Activated CD4-positive, alpha-beta T cell treated with anti-CD3 and anti-CD28 coated beads, Interleukin-2, amount 10 ng/mL, durations not matched to agents 24 days and 14 days (primary cell): Measurements from ENCODE around the gene JMJD4. TPM values are rescaled to one million over a fixed set of nuclear protein-coding genes. Genes with fewer than 3 reads are reported as not detected.

ENCODE experiments used
- DNase-seq: peaks from one replicate; pipeline ENCODE4 v3.0.0; 2022
- H3K27ac Mint-ChIP-seq: one replicate; pipeline ENCODE4 v1.8.0; 2022; ENCODE audit warnings: mild to moderate bottlenecking, mixed read lengths
- H3K27me3 Mint-ChIP-seq: one replicate; pipeline ENCODE4 v1.8.0; 2022; ENCODE audit warnings: mixed read lengths
- H3K36me3 Mint-ChIP-seq: one replicate; pipeline ENCODE4 v1.8.0; 2022; ENCODE audit warnings: low read depth, mild to moderate bottlenecking, mixed read lengths
- H3K4me1 Mint-ChIP-seq: one replicate; pipeline ENCODE4 v1.8.0; 2021; ENCODE audit warnings: mixed read lengths
- H3K4me3 Mint-ChIP-seq: one replicate; pipeline ENCODE4 v1.8.0; 2022; ENCODE audit warnings: mild to moderate bottlenecking, moderate library complexity, mixed read lengths
- H3K9me3 Mint-ChIP-seq: one replicate; pipeline ENCODE4 v1.8.0; 2021; ENCODE audit warnings: mixed read lengths
- intact Hi-C: fragments of 100-400 bp; cut with micrococcal nuclease; formaldehyde crosslinking; loops from one replicate; pipeline ENCODE4 v1.15.1; 2023
- total RNA-seq: library from RNA; stranded (reverse); gene quantifications from 2 replicates; pipeline ENCODE4 v1.2.3, GENCODE V29; 2022

Gene JMJD4, protein sequence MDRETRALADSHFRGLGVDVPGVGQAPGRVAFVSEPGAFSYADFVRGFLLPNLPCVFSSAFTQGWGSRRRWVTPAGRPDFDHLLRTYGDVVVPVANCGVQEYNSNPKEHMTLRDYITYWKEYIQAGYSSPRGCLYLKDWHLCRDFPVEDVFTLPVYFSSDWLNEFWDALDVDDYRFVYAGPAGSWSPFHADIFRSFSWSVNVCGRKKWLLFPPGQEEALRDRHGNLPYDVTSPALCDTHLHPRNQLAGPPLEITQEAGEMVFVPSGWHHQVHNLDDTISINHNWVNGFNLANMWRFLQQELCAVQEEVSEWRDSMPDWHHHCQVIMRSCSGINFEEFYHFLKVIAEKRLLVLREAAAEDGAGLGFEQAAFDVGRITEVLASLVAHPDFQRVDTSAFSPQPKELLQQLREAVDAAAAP
- total RNA-seq = 34.8 and 35.1 TPM in 2 replicates

DNA sequence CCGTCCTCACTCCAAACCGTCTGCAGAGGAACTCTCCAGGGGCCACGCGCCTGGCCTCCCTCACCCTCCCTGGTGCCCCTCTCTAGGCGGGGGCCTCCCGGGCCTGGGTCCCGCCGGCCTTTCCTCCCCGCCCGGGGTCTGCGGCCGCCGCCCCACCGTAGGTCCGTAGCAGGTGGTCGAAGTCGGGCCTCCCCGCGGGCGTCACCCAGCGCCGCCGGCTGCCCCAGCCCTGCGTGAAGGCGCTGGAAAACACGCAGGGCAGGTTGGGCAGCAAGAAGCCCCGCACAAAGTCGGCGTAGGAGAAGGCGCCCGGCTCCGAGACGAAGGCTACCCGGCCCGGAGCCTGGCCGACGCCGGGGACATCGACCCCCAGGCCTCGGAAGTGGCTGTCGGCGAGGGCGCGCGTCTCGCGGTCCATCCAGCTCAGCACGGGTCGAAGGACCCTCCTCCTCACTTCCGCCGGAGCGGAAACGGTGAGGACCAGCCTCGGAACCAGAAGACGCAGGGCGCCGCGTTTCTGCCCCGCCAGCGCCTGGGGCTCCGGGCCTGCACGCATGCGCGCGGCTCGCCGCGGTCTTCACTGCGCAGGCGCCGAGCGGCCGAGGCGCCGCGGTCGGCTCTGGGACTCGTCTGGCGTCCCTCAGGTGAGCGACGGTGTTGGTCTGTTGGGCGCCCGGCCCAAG, at the start of gene JMJD4, which contains the start of gene SNAP47:
Gene JMJD4, minus strand, starts transcription at position 447 of the 683 bp plus-strand sequence. Its CDS starts 29 bp downstream, at position 418.
Gene SNAP47, plus strand, starts transcription at position 580 of the 683 bp plus-strand sequence. CDS start 12,302 bp downstream, outside the sequence.
- H3K4me3 Mint-ChIP-seq = peak within 1 kb of the TSS; percentile 98
- H3K36me3 Mint-ChIP-seq = peaks cover 20% of the 10 kb centered on the region
- H3K4me1 Mint-ChIP-seq = peaks cover 26% of the 10 kb centered on the region
- peak within 1 kb of the TSS; percentile 93 for H3K27ac Mint-ChIP-seq
- intact Hi-C loops = loop anchor here (1.0 to 10.0 kb wide), 8 partner anchors 28 to 800 kb away; partner anchors contain the start of genes ARF1 and GUK1
- no peaks in the 10 kb centered on the region for H3K9me3 Mint-ChIP-seq
- peak; percentile 99 for DNase-seq
- peaks cover 2% of the 10 kb centered on the region for H3K27me3 Mint-ChIP-seq

DNA sequence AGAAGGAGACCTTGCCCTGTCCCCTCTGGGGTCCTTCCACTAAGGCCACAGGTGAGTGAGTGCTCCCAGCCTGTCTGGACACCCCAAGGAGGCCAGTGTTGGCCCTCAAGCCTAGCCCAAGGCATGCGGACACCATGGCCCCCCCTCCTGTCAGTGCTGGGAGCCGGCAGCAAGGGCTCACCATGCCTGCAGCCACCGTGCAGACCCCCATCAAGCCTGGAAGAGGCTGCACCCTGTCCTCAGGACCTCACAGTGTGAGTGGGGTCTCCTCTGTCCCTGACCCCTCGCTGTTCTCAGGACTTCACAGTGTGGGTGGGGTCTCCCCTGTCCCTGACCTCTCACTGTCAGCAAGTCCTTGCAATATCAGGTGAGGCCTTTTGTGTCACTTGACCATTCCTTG, 47.1 kb upstream of the JMJD4 start:
- Mint-ChIP-seq H3K27me3 (peaks cover 2% of the 10 kb centered on the region), H3K4me1 (peaks cover 6% of the 10 kb centered on the region), H3K36me3 (peaks cover 6% of the 10 kb centered on the region), H3K27ac (no peak overlapping the region), H3K9me3 (no peaks in the 10 kb centered on the region), H3K4me3 (no peak overlapping the region)
- intact Hi-C loops = no loop called here
- DNase-seq = no peak

DNA sequence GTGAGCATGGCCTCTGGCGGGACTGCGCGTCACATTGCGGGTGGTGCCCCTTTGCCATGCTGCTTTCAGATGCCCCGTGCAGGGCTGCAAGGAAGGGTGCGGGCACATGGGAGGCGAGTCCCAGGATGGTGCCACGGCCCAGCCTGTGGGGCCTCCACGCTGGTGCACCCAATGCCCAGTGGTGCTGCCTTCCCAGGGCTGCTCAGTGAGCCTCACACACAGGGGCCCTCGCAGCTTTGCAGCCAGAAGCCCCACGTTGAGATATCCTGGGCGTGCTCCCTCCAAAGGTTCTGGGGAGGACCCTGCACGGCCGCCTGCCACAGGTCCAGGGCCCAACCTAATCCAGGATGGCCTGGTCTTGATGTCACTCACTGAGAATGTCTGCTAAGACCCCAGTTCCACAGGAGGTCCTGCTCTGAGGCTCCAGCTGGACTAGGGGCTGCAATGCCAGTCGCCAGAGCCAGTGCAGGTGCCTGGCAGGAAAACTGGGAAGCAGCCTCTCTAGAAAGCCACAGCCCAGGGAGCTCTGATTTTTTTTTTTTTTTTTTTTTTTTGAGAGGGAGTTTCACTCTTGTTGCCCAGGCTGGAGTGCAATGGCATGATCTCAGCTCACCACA, 46.3 kb upstream of the JMJD4 start:
- H3K4me1 Mint-ChIP-seq = peaks cover 3% of the 10 kb centered on the region
- intact Hi-C loops = no loop called here
- H3K27me3 Mint-ChIP-seq = peaks cover 2% of the 10 kb centered on the region
- no peak overlapping the region for H3K27ac Mint-ChIP-seq
- DNase-seq = no peak
- no peaks in the 10 kb centered on the region for H3K9me3 Mint-ChIP-seq
- H3K36me3 Mint-ChIP-seq = peaks cover 8% of the 10 kb centered on the region
- no peak overlapping the region for H3K4me3 Mint-ChIP-seq

DNA sequence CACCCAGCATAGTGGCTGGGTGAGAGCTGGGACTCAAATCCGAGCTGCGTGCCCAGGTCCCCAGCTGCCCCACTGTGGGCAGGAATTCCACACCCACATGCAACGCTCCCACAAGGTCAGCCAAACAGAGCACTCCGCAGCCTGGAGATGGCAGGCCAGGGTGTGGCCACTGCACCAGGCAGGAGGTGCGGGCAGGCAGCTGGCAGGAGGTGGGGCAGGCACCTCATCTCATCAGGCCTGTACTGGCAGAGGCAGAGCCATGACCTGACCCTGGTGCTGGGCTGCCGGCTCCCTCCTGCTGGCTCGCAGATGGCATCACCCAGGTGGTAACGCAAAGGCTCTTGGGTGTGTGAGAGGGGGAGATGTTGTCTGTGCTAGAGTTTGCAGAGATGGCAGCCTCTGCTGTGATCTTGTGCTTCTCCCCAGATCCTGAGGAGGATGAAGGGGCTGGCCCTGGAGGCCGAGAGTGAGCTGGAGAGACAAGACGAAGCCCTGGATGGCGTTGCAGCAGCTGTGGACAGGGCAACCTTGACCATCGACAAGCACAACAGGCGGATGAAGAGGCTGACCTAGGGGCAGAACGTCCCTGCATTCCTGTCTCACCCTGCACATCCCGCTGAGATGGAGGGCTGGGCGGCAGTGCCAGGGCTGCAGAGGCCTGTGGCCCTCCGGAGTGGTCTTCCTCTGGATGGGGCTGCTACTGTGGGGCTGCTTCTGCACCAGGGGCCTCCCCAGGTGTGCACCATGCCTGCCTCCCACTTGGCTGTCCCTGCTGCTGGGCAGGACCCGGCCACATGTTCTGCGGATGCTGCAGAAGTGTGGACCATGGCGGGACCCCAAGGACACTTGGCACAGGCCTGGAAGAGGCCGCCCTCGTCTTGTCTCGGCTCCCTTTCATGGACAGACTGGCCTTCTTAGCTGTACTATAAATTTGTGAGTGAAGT, 45.3 kb upstream of the JMJD4 start:
- no peak for DNase-seq
- Mint-ChIP-seq H3K27ac (no peak overlapping the region), H3K36me3 (peaks cover 8% of the 10 kb centered on the region), H3K27me3 (no peaks in the 10 kb centered on the region), H3K4me3 (no peak overlapping the region), H3K9me3 (no peaks in the 10 kb centered on the region), H3K4me1 (peaks cover under 1% of the 10 kb centered on the region)
- intact Hi-C loops = no loop called here

DNA sequence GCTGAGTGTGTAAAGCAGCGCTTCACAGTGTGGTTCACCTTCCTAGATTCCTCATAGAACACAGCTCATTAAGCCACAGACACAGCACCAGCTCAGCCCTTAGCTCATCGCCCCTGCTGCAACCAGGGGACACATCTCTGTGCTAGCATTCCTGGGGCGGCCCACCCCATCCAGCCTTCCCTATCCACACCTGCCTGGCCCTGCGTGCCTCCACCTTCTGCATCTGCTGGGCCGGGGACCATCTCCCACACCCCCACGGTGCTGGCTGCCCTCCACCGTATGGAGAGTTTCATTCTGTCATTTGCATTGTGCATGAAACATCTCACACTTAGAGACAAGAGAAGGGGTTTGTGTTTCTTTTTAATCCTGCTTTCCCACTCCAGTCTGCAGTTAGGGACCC, 44.6 kb upstream of the JMJD4 start:
- DNase-seq = no peak
- Mint-ChIP-seq H3K9me3 (no peaks in the 10 kb centered on the region), H3K36me3 (peaks cover 8% of the 10 kb centered on the region), H3K4me3 (no peak overlapping the region), H3K27me3 (no peaks in the 10 kb centered on the region), H3K4me1 (peaks cover 4% of the 10 kb centered on the region), H3K27ac (no peak overlapping the region)
- intact Hi-C loops = no loop called here

DNA sequence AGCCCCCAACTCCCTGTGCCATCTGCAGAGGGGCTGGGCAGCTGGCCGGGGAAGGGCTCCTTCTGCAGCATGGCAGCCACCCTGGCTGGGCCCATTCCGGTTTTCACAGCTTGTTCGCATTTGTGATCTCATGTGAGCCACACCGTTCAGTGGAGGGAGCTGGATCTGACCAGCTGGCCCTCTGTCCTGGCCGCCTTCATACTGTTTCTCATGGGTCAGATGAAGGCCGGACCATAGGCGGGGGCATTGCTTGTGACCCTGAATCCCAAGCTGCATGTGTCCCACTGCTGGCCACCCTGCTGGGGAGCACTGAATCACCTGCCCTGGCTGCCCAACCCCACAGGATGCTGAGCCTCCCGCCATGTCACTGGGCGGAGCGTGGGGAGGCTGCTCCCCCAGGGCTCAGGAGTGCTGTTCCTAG, 43.9 kb upstream of the JMJD4 start:
- Mint-ChIP-seq H3K36me3 (peaks cover 13% of the 10 kb centered on the region), H3K4me3 (no peak overlapping the region), H3K9me3 (no peaks in the 10 kb centered on the region), H3K27ac (no peak overlapping the region), H3K4me1 (peaks cover 8% of the 10 kb centered on the region), H3K27me3 (no peaks in the 10 kb centered on the region)
- no peak for DNase-seq
- intact Hi-C loops = no loop called here

DNA sequence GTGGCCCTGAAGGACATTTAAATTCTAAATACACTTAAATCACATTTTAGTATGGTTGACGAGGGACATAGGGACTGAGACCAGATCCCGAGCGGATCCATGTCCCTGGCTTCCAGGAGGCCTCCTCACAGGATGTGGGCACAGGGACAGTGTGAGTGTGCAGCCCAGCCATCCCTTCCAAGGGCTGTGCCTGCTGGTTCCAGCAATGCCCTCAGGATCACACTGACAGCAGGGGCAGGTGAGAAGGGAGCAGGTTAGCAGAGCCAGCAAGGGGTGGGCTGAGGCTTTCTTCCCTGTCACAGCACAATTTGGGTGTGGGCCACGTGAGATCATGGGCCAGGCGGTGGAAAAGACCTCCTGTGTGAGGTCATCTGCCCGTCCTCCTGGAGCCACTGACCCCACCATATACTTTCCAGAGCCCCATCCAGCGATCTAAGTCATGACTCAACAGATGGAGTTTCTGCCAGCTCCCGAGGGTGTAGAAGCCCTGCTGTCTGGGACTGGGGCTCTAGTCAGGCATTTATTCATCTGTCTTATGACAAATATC, 43.4 kb upstream of the JMJD4 start:
- no peaks in the 10 kb centered on the region for H3K9me3 Mint-ChIP-seq
- no peak overlapping the region for H3K4me3 Mint-ChIP-seq
- H3K27me3 Mint-ChIP-seq = no peaks in the 10 kb centered on the region
- H3K36me3 Mint-ChIP-seq = peaks cover 15% of the 10 kb centered on the region
- intact Hi-C loops = no loop called here
- DNase-seq = no peak
- H3K4me1 Mint-ChIP-seq = peaks cover 14% of the 10 kb centered on the region
- no peak overlapping the region for H3K27ac Mint-ChIP-seq

DNA sequence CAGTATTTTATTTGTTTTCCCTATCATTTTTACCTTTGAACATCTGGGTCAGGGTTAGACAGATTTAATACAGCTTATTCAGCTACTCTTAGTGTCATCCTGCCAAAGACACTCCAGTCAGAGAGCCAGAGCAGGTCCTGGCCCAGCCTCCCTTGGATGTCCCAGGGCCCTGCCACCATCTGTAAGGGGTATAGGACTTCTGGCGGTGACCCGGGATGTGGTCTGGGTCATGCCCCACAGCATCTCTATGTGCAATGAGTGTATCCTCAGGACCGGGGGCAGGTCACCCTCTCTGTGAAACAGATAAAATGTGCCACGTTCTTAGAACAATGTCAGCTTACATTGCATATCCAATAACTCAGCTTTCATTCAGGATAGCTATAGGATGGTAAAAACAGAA, 42.5 kb upstream of the JMJD4 start:
- DNase-seq = no peak
- Mint-ChIP-seq H3K27me3 (no peaks in the 10 kb centered on the region), H3K27ac (no peak overlapping the region), H3K4me3 (no peak overlapping the region), H3K36me3 (peaks cover 15% of the 10 kb centered on the region), H3K9me3 (no peaks in the 10 kb centered on the region), H3K4me1 (peaks cover 16% of the 10 kb centered on the region)
- intact Hi-C loops = no loop called here

DNA sequence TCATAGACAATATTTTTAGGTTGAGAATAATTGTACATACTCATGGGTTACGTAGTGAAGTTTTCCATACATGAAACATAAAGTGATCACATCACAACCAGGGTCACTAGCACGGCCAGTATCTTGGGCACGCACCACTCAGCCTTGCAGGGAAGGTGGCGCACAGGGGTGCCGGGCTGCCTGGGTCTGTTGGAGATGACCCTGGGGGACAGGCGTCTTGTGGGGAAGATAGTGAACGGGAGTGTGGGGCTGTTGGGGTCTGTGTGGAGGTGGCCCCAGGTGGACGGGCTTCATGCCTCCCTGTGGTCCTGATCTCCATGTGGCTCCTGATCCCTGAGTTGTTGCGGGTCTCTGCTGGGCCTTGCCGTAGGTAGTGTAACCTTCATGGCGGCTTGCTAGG, 42.1 kb upstream of the JMJD4 start:
- DNase-seq = no peak
- no peak overlapping the region for H3K27ac Mint-ChIP-seq
- intact Hi-C loops = no loop called here
- H3K27me3 Mint-ChIP-seq = no peaks in the 10 kb centered on the region
- no peaks in the 10 kb centered on the region for H3K9me3 Mint-ChIP-seq
- H3K36me3 Mint-ChIP-seq = peaks cover 15% of the 10 kb centered on the region
- peaks cover 21% of the 10 kb centered on the region for H3K4me1 Mint-ChIP-seq
- H3K4me3 Mint-ChIP-seq = no peak overlapping the region

DNA sequence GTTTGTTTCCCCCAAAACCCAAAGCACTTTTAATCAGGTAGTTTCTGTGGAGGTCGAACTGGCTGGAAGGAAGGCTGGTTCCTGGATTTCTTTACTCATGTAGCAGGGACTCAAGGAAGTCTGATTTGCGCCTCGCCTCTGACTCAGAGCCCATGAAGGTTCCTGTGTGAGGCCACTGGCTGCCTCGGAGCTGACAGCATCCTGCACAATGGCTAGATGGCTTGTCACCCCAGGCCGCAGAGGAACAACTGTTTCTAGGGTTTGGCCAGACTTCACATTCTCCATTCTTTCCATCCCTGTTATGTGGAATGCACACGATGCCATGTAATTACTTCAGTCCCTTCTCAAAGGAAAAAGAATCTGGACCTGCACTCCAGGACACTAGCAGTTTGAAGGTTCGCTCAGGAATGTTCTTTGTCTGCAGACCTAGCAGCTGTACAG, 41.2 kb upstream of the JMJD4 start:
- peaks cover 21% of the 10 kb centered on the region for H3K4me1 Mint-ChIP-seq
- no peak for DNase-seq
- H3K27me3 Mint-ChIP-seq = no peaks in the 10 kb centered on the region
- no peaks in the 10 kb centered on the region for H3K9me3 Mint-ChIP-seq
- intact Hi-C loops = no loop called here
- no peak overlapping the region for H3K4me3 Mint-ChIP-seq
- peaks cover 13% of the 10 kb centered on the region for H3K36me3 Mint-ChIP-seq
- no peak overlapping the region for H3K27ac Mint-ChIP-seq

DNA sequence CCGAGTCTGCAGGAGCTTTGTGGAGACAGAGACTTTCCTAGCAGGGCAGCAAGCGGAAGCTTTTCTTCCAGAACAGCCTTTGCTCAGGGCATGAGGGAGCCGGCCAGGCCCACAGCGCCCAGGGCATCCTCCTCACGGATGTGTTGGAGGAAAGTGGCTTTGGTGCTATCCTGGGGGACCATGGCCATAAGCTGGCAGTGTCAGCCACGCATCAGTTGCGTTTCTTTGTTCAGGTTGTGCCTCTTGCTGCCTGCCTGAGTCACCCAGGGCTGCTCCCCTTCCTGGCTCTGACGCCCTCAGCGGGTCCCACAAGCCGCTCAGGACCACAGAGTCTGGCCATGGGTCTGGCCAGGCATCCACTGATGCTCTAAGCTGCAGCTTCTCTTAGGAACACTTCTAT, 40.7 kb upstream of the JMJD4 start:
- intact Hi-C loops = no loop called here
- Mint-ChIP-seq H3K36me3 (peaks cover 13% of the 10 kb centered on the region), H3K27ac (no peak overlapping the region), H3K4me1 (peaks cover 21% of the 10 kb centered on the region), H3K27me3 (no peaks in the 10 kb centered on the region), H3K9me3 (no peaks in the 10 kb centered on the region), H3K4me3 (no peak overlapping the region)
- DNase-seq = no peak

DNA sequence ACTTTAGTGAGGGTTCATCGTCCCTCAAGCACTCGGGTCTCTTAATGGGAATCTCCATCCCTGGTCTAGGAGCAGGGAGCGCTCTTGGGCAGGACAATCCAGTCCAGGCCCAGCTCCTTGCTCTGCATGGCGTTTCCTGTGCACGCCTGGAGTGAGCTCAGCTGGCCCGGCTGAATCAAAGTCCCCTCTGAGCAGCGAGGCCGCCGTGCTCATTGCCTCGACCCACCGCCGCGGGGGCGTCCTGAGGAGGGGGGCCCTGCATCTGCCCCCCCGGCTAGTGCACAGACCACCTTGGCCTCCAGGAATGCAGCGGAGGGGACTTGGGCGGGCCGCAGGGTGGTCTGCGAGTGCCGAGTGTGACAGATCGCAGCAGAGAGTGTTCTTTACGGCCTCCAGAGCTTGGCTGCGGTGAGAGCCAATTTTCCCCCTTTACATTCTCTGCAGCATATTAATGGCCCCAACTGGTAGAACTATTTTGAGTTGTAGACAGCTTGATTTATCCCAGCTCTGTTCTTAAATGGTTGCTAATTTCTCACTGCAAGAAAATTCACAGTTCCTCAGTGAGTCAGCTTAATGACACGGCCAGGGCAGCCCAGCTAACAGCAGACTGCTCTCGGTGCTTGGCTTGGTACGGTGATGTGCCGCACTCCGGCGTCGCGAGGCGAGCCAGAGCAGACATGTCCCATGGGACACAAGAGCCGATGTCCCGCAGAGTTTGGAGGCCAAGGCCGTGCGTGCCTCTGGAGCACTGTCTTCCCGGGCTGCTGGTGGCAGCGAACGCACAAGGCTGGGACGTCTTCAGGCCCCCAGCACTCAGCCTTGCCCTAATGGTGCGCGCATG, 39.9 kb upstream of the JMJD4 start:
- H3K4me1 Mint-ChIP-seq = peaks cover 21% of the 10 kb centered on the region
- H3K4me3 Mint-ChIP-seq = no peak overlapping the region
- no peaks in the 10 kb centered on the region for H3K27me3 Mint-ChIP-seq
- H3K36me3 Mint-ChIP-seq = peaks cover 13% of the 10 kb centered on the region
- no peaks in the 10 kb centered on the region for H3K9me3 Mint-ChIP-seq
- DNase-seq = no peak
- intact Hi-C loops = no loop called here
- no peak overlapping the region for H3K27ac Mint-ChIP-seq
